ENCODE results near the gene TMED7. TPM values are rescaled to one million over a fixed set of nuclear protein-coding genes. Genes with fewer than 3 reads are reported as not detected.
"Not testable (repeated sequence)": the region's sequence is repeated elsewhere in the genome, so short reads cannot be mapped to it uniquely, and the experiment has no call there.

The TMED7 gene
- 10 to 100 TPM; 18.0 to 24.9 (median 18.1) TPM for polyA plus RNA-seq

DNA sequence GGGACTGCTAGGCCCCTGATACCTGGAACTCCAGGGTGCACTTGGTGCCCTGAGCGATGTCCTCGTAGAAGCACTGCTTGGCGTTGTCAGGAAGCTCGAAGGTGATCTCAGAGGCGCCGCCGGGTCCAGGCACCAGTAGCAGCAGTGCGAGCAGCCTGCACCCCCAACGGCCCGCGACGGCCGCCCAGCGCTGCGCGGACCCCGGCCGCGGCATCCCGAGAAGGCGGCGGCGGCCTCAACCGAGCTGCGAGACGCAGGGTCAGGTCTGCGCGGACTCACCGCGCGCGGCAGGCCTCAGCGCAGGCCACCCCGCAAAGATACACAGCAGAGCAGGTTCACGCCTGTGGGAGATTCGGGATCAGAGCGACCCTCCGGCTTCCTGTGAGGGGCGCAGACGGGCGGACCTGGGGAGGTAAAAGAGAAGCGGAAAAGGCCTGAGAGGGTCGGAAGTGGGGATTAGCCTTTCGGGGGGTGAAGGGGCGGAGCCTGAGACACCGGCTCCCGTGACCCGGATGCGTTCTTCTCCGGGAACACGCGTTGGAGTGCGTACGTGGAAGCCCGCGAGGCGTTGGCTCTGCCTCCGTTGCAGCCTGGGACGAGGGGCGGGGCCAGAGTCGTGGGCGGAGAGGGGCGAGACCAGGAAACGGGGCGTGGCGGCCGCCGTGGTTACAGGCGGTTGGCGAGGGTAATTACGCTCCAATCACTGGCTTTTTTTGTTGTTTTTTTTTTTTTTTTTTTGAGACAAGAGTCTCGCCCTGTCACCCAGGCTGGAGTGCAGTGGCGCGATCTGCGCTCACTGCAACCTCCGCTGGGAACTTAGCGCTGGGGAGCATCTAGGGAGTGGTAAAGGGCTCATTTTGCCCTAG is at the start of gene TMED7:
TMED7 (minus strand) TSS at position 458 of the 866 bp plus-strand sequence; CDS start at position 214, 244 bp downstream.
- H3K27ac ChIP-seq (ENCODE audit: low read depth, low read length): peak within 1 kb of the TSS; percentile 68
- 0 to 1% (median 1%) methylated on average over 76 to 77 of the region's 77 CpGs for WGBS, 3 donors

GRCh38 chr5:115674782-115675181 is 48.9 kb upstream of the TMED7 start:
- WGBS, 3 donors: 64 to 82% (median 78%) methylated on average over 10 to 11 of the region's 11 CpGs
- H3K27ac ChIP-seq (ENCODE audit: low read depth, low read length): not testable (repeated sequence)

GRCh38 chr5:115673596-115673995 is 47.8 kb upstream of the TMED7 start:
- 0 to 32% (median 0%) methylated on average over 1 of the region's 1 CpG for WGBS, 3 donors
- H3K27ac ChIP-seq (ENCODE audit: low read depth, low read length): no peak overlapping the region

GRCh38 chr5:115671939-115672338 is 46.1 kb upstream of the TMED7 start:
- WGBS, 3 donors: 93 to 95% (median 93%) methylated on average over 1 of the region's 1 CpG
- no peak overlapping the region for H3K27ac ChIP-seq (ENCODE audit: low read depth, low read length)

- WGBS, 3 donors: 43 to 69% (median 55%) methylated on average over 2 of the region's 2 CpGs
- H3K27ac ChIP-seq (ENCODE audit: low read depth, low read length): no peak overlapping the region
Measured at GRCh38 chr5:115666023-115666422, 40.2 kb upstream of the TMED7 start.

- WGBS, 3 donors: 80 to 84% (median 81%) methylated on average over 2 of the region's 2 CpGs
- no peak overlapping the region for H3K27ac ChIP-seq (ENCODE audit: low read depth, low read length)
Measured at GRCh38 chr5:115661563-115661962, 35.7 kb upstream of the TMED7 start.

- 35 to 48% (median 39%) methylated on average over 4 of the region's 4 CpGs for WGBS, 3 donors
- H3K27ac ChIP-seq (ENCODE audit: low read depth, low read length): no peak overlapping the region
Measured at GRCh38 chr5:115661101-115661500, 35.3 kb upstream of the TMED7 start.

- 86 to 87% (median 87%) methylated on average over 2 of the region's 2 CpGs for WGBS, 3 donors
- no peak overlapping the region for H3K27ac ChIP-seq (ENCODE audit: low read depth, low read length)
Measured at GRCh38 chr5:115657881-115658233, 32.0 kb upstream of the TMED7 start.

DNA sequence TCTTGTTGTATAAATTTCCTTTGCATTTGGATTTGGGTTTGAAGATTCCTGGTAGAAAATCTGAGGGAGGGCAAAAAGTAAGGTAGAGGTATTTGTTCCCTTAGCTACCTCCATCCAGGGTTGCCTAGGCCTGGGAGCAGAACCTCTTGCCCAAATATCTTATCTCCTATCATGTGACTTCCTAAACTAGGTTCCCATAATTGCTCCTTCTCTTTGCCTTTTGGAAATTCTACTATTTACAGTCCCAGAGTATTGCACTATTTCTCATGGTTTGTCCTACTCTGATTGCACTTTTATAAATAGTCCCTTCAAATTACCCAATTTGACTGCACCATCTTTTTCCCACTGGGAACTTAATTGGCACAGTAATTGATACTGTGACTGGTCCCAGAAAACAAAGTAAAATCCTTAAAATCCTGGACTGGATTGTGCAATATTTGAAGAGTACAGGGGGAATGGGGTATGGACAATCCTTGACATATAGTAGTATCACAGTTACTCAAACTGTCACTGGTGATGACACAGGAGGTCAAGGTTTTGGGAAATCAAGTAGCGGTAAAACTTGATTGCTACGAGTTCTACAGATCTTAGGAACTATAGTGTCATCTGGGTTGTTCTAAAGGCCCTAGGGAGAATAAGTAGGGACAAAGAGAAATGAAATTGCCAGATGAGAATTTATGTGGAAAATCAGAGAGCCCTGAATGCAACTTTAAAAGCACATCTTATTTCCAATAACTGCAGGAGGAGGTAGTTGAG is 31.5 kb upstream of the TMED7 start:
- no peak overlapping the region for H3K27ac ChIP-seq (ENCODE audit: low read depth, low read length)
- 68 to 88% (median 80%) methylated on average over 2 of the region's 2 CpGs for WGBS, 3 donors

DNA sequence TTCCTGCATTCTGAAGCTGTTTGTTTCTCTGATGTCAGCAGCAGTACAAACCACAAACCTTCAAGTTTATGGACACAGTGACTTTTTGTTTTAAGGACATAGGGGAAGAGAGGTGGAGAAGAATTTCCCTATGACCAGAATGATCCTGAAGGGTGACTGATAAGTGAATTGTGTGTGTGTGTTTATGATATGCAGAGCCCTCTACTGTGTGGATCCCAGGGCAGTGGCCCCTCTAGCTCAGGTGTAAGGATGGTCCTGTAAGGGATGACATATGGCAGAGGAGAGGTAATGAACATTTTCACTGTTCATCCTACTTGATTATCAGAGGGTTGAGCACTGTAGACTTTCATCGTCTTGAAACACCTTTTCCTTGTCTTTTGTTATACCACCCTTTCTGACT is 30.6 kb upstream of the TMED7 start:
- H3K27ac ChIP-seq (ENCODE audit: low read depth, low read length): no peak overlapping the region
- WGBS, 3 donors: 76 to 96% (median 95%) methylated on average over 1 of the region's 1 CpG

DNA sequence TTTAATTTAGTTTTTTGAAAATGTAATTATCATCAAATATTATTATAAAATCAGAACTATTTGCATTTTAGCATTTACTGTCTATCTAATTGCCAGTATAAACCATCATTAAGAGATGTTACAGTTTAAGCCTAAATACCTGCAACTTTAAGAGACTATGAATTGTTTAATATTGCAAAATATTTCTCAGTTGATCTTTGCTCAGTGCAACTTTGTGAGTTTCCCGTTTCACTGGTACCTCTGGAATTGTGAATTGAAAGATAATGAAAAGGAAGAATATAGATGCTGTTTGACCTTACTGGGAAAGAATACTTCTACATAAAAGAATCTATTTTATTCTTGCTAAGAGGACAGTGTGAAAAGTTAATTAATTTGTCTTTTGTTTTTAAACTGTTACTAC is 30.2 kb upstream of the TMED7 start:
- 70 to 78% (median 73%) methylated on average over 1 of the region's 1 CpG for WGBS, 3 donors
- H3K27ac ChIP-seq (ENCODE audit: low read depth, low read length): no peak overlapping the region

DNA sequence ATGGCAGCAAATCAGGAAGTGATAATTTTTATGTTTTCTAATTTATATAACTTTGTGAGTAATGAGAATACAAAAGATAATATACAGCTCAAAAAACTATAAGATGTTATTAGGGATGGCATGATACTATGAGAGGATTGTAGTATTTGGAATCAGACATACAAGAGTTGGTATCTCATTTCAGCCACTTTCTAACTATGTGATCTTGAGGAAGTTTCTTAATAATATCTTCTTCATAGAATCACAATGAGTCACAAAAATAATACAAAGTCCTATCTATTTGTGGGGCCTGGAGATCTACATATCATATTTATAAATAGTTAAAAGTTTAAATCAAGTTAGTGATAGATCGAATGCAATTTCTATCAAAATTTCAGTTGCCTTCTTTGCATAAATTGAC is 23.7 kb upstream of the TMED7 start:
- no peak overlapping the region for H3K27ac ChIP-seq (ENCODE audit: low read depth, low read length)
- 94 to 98% (median 97%) methylated on average over 1 of the region's 1 CpG for WGBS, 3 donors

GRCh38 chr5:115648056-115648455 is 22.2 kb upstream of the TMED7 start:
- WGBS, 3 donors: 42 to 87% (median 79%) methylated on average over 3 of the region's 3 CpGs

DNA sequence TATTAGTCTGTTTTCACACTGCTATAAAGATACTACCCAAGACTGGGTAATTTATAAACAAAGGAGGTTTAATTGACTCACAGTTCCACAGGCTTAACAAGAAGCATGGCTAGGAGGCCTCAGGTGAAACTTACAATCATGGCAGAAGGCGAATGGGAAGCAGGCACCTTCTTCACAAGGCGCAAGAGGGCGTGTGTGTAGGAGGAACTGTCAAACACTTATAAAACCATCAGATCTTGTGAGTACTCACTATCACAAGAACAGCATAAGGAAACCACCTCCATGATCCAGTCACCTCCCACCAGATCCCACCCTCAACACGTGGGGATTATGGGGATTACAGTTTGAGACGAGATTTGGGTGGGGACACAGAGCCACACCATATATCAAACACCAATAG is 19.6 kb upstream of the TMED7 start:
- 78 to 84% (median 81%) methylated on average over 5 of the region's 5 CpGs for WGBS, 3 donors
- H3K27ac ChIP-seq (ENCODE audit: low read depth, low read length): not testable (repeated sequence)

More at GRCh38 chr5:115648056-115648455, 22.2 kb upstream of the TMED7 start:
- no peak overlapping the region for H3K27ac ChIP-seq (ENCODE audit: low read depth, low read length)

DNA sequence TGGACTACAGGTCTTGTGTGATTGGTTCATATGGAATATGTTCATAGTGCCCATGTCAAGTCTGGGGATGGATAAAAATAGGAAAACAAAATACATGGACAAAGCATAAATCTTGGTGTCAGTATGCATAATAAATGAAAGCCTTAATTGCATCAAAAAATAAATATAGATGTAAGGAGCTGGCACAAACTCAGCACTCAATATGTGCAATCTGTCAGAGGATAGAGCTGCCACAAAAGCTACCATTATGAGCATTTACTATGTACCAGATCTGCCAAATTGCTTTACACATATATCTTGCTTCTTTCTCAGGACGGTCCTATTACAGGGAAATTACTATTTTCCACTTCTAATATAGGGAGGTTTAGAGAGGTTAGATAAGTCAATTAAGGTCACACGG is 18.2 kb upstream of the TMED7 start:
- H3K27ac ChIP-seq (ENCODE audit: low read depth, low read length): no peak overlapping the region
- 70 to 83% (median 82%) methylated on average over 2 of the region's 2 CpGs for WGBS, 3 donors

DNA sequence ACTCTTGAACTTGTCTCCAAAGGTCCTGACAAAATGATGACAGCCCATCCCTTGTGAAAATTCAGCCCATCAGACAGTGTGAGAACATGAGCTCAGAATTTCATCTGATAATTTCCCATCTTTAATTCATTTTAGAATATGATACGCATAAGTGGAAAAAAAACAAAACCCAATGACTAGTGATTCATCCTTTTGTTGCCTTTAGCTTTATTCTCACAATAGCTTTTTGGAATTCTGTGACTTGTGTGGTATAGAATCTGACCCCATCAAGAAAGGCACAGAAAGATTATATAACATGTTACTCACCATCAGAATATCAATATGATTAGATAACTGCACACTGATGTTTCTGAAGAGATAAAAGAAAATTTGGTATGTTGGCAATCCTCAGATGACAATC is 16.1 kb upstream of the TMED7 start:
- 59 to 93% (median 87%) methylated on average over 1 of the region's 1 CpG for WGBS, 3 donors
- no peak overlapping the region for H3K27ac ChIP-seq (ENCODE audit: low read depth, low read length)

GRCh38 chr5:115640274-115640673 is 14.4 kb upstream of the TMED7 start:
- H3K27ac ChIP-seq (ENCODE audit: low read depth, low read length): no peak overlapping the region
- 86 to 92% (median 86%) methylated on average over 2 of the region's 2 CpGs for WGBS, 3 donors

- no peak overlapping the region for H3K27ac ChIP-seq (ENCODE audit: low read depth, low read length)
- 32 to 89% (median 86%) methylated on average over 1 of the region's 1 CpG for WGBS, 3 donors
Measured at GRCh38 chr5:115639377-115639776, 13.5 kb upstream of the TMED7 start.

DNA sequence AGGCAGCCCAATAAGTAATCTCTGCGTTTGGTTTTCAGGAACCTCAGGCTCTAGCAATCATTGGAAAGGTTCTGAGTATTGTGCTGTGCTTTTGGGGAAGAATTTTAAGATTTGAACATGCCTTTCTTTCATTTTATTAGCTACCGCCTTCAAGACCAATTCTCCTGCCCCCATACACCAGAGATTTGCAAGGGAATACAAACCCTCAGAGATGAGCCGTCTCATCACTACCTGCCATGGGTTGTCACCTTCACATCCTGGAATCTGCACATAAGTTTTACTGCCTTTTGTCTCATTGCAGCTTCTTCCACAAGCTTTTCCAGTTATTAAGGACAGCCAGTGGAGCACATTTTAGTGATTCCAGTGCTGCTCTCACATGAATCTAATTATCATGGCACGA is 11.7 kb upstream of the TMED7 start:
- no peak overlapping the region for H3K27ac ChIP-seq (ENCODE audit: low read depth, low read length)
- WGBS, 3 donors: 81 to 85% (median 84%) methylated on average over 4 of the region's 4 CpGs

Data from adipose tissue (tissue), 3 donors.